Stimulated activated CD4-positive, alpha-beta T cell treated with anti-CD3 and anti-CD28 coated beads, Interleukin-1b, Interleukin-23, amount 100 ng/mL, for 48 hours (primary cell): ENCODE results near the gene WDR19.
"Not testable (repeated sequence)": the region's sequence is repeated elsewhere in the genome, so short reads cannot be mapped to it uniquely, and the experiment has no call there.

Experiments used
- DNase-seq: peaks from one replicate; pipeline ENCODE4 v3.0.0-alpha.2; 2020

The WDR19 gene

DNA sequence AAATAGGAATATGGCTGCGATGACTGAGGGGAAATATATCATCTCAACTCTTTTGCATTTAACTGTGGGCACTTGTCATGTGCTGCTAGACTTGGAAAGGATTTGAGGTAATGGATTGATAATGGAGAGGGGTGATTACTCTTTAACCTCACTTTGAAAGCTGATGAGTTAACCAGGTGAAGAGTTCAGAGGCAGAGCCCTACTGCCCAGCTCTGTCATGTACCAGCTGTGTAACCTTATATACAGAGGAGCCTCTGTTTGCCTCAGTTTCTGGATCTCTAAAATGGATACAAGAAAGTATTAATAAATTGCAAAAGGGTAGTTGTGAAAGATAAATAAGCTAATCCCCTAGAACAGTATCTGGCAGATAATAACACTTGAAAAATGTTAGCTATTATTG lies 51.5 kb downstream of the WDR19 start:
- DNase-seq, result no peak

DNA sequence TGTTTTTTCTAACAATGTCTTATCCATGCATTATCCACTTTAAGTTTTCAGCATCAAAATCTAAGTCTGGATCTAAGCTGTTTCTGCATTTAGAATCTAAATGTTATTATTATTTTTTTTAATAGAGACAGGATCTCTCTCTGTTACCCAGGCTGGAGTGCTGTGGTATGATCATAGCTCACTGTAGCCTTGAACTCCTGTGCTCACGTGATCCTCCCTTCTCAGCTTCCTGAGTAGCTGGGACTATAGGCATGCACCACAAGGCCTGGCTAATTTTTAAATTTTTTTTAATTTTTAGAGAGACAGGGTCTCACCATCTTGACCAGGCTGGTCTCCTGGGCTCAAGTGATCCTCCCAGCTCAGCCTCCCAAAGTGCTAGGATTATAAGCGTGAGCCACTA lies 52.7 kb downstream of the WDR19 start:
- no peak for DNase-seq

GRCh38 chr4:39235696-39236095 lies 53.4 kb downstream of the WDR19 start:
- no peak for DNase-seq

DNA sequence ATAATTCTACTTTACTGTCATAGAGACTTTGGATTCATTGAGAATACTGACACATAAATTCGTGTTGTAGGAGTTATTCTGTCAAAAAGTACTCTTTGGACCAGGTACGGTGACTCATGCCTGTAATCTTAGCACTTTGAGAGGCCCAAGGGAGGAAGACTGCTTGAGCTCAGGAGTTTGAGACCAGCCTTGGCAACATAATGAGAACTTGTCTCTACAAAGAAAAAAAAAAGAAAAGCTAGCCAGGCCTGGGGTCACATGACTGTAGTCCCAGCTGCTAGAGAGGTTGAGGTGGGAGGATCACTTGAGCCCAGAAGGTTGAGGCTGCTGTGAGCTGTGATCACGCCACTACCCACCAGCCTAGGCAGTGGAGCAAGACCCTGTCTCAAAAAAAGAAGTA lies 54.9 kb downstream of the WDR19 start:
- no peak for DNase-seq

GRCh38 chr4:39243462-39243861 lies 61.1 kb downstream of the WDR19 start:
- DNase-seq, result no peak

DNA sequence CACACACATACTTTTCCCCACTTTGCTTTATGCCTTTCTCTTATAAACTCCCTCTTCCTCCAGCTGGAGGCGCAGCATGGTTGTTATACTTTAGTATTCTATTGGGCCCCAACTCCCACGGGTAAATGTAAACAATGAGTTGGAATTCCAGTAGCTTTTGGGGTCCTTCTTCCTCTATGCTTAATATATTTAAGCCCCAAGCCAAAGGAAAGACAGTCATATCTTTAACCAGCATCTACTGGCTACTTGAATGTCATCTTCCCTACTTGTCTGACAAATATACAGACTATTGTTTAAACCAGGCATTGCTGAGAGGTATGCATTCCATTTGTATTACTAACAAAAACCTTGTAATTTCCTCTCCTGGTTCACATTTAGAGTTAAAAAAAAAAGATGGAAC lies 72.9 kb downstream of the WDR19 start:
- DNase-seq, result no peak

- no peak for DNase-seq
Observed at GRCh38 chr4:39255871-39256270, 73.5 kb downstream of the WDR19 start.

- no peak for DNase-seq
Observed at GRCh38 chr4:39256436-39256835, 74.1 kb downstream of the WDR19 start.

DNA sequence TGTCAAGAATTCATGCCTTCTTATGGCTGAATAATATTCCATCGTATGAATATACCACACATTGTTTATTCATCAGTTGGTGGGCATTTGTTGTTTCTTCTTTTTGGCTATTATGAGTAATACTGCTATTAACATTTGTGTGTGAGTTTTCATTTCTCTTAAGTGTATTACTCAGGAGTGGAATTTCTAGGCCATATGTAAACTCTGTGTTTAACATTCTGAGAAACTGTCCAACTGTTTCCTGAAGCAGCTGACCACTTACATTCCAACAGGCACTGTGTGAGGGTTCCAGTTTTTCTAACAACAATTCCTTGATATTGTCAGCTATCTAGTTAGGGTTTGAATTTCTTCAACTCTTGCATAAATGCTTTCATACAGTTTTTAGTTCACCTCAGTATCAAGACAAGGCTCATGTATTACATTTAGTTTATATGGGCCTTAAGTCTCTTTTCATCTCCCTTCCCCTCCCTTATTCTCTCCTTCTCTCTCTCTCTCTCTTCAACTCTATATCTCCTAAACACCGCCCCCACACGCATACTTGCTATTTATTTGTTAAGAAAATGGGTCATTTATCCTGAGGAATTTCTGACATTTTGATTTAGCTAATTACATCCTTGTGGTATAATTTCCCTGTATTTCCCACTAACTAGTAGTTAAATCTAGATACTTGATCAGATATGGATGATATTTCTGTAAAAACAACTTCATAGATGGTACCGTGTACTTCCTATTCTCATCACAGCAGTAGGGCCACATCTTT lies 77.4 kb downstream of the WDR19 start:
- no peak for DNase-seq

DNA sequence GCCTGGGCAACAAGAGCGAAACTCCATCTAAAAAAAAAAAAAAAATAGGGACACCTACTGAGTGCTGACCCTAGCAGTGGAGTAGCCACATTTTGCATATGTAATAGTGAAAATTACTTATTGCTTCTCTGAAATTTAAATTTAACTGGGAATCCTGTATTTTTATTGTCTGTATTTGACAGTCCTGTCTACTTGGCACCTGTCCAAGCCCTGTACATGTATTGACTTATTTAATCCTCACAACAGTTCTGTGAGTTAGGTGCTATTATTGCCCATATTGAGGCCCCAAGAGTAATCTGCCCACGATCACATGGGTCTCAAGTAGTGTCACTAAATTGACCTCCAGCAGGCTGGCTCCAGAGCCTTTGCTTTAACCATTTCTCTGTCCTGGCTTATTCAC lies 81.6 kb downstream of the WDR19 start:
- DNase-seq, result no peak

GRCh38 chr4:39274503-39274902 lies 92.2 kb downstream of the WDR19 start:
- no peak for DNase-seq

DNA sequence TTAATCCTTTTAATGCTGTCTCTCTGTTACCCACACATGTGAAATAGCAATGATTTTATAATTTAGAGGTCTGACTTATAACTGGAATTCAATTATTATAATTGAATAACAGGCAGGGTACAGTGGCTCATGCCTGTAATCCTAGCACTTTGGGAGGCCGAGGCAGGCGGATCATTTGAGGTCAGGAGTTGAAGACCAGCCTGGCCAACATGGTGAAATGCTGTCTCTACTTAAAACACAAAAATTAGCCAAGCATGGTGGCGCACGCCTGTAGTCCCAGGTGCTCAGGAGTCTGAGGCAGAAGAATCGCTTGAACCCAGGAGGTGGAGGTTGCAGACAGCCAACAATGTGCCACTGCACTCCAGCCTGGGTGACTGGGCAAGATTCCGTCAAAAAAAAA lies 95.3 kb downstream of the WDR19 start:
- not testable (repeated sequence) for DNase-seq

- DNase-seq, result no peak
Observed at GRCh38 chr4:39278476-39278875, 96.1 kb downstream of the WDR19 start.

DNA sequence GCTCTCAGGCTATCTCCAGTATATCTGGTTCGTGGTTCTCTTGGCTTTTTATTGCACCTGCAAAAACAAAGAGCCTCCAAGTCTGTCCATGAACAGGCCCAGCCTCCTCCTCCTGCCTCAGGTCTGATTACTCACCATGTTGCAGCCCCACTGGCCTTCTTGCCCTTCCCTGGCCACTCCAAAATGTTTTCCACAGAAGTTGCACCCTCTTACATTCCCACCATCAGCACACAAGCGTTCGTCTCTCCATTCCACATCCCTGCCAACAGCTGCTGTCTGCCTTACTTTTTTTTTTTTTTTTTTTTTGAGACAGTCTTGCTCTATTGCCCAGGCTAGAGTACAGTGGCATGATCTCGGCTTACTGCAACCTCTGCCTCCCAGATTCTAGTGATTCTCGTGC lies 97.1 kb downstream of the WDR19 start:
- no peak for DNase-seq

GRCh38 chr4:39280770-39281169 lies 98.4 kb downstream of the WDR19 start:
- no peak for DNase-seq

DNA sequence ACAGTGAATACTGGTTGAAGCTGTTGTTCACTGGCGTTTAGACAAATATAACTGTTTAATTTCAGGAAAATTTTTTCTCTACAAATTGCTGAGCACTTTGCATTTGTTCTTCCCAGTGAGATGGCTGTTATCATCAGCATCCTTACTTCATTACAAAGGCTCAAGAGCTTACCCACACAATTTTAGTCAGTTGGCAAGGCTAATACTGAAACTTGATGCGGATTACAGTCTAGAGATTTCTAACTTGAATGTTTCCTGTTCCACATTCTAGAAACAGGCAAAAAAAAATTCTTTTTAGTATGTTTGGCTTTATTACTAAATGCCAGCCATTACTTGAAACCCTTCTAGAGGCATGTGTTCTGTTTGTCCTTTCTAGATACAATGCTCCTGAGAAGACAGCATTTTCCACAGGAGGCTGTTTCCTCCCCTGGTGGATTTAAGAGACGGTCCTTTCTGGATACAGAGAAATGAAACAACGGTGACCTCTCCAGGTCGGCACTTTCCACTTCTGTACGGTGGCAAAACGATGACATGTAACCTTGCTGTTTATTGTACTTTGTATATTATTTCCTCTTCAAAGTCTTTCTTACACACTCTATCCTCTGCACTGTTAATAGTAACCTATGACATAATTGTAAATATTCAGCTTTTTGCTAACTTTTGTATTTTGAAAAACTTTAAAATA lies 102.9 kb downstream of the WDR19 start:
- DNase-seq, result no peak

GRCh38 chr4:39285853-39286252 lies 103.5 kb downstream of the WDR19 start:
- DNase-seq, result no peak

DNA sequence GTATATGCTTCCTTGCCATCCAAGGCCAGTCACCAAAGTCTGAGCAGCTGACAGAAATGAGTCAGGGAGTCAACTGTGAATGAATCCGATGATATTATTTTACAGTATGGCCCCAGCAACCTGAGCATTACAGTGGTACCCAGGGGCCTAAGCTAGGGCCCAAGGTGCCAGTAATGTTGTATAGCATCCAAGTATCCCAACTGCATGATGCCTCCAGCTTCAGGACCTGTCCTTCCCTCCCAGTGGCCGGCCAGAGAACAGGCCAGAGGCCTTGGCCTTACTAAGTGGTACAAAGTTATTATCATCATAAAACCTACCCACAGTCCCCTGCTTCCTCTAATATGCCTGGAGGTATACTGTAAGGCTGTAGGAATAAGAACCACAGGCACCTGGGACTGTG lies 103.9 kb downstream of the WDR19 start:
- no peak for DNase-seq

GRCh38 chr4:39287223-39287622 lies 104.9 kb downstream of the WDR19 start:
- no peak for DNase-seq

- no peak for DNase-seq
Observed at GRCh38 chr4:39291686-39292085, 109.4 kb downstream of the WDR19 start.

DNA sequence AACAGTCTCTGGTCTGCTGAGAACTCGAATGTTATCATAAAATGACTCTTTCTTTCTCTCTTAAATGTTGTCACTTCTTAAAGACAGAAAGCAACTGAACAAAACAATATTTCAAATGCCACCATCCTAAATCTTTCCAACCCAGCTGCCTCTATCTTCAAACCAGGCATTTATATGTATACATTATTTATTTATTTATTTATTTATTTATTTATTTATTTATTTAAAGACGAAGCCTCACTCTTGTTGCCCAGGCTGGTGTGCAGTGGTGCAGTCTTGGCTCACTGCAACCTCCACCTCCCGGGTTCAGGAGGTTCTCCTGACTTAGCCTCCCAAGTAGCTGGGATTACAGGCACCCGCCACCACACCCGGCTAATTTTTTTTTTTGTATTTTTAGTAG lies 110.1 kb downstream of the WDR19 start:
- DNase-seq, result not testable (repeated sequence)

GRCh38 chr4:39295784-39296183 lies 113.5 kb downstream of the WDR19 start:
- DNase-seq, result no peak

DNA sequence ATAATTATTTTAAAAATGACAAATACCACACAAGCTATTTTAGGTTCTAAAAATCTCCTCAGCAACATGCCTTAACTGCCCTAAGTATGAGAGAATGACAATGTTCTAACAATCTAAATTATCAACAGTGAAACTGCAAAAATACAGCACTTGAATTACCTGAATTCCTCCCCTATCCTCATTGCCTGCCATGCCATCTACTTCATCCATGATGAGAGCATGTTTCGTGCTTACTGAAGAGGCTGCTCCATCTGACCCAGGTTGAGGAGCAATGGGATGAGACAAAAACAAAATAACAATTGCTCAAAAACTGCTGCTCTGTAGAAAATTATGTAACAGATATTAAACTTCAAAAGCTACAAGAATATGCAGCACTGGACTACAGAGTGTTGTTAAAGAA lies 120.6 kb downstream of the WDR19 start:
- DNase-seq, result no peak

DNA sequence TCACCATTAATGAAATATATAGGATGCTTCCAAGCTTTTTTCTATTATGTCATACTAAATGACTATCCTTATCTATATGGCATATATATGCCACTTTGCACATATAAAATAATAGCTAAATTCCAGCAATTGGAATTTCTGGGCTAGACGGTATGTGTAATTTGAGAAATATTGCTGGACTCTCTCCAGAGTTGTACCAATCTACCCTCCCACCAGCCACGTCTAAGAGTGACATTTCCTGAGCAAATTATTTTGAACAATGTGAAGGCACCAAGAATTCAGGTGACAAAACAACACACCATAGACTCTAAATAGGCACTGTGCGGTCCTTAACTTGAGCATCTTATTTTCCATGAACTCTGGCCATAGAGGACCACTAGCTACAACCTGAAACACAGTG lies 121.5 kb downstream of the WDR19 start:
- DNase-seq, result no peak

DNA sequence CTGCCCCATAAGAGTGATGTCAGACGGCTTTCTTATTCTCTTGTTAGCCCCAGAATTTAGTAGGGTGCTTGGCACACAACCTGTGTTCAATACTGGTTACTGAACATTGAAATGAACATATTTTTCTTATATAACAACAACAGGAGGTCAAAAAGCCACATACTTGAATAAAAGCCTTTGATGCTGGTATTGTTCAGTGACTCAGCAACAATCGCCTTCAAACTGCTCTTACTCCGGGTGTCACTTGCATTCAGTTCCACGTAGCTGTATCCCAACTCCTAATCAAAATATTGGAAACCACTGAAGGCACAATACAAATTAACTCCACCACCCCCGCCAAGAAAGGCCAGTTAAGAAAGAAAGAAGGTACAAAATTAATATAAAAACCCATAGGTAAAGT lies 122.3 kb downstream of the WDR19 start:
- DNase-seq, result no peak
